ENCODE measurements around the gene RGS13. TPM values are rescaled to one million over a fixed set of nuclear protein-coding genes. Genes with fewer than 3 reads are reported as not detected.

RGS13 gene
- total RNA-seq, 2 experiments from 2014 or later: 0.17 to 0.30 TPM

GRCh38 chr1:192691041-192691440 is 55.1 kb downstream of the RGS13 start:
- Histone ChIP-seq H3K4me3 (ENCODE audit: low read length) (no peak overlapping the region), H3K4me1 (ENCODE audit: insufficient read depth, low read length) (no peaks in the 10 kb centered on the region), H3K9me3 (ENCODE audit: control insufficient read depth in 1 of 2, insufficient read depth in 1 of 2, low read length in 2 of 2) (peaks cover 0 to 6% of the 10 kb centered on the region in 2 experiments), H3K36me3 (ENCODE audit: insufficient read depth, low read length) (no peaks in the 10 kb centered on the region), H3K27ac (ENCODE audit: low read depth in 1 of 2, low read length in 2 of 2) (no peak overlapping the region), H3K27me3 (ENCODE audit: control insufficient read depth in 1 of 2, insufficient read depth in 2 of 2, low read length in 2 of 2) (no peaks in the 10 kb centered on the region)
- intact Hi-C loops (cut with DNase I, micrococcal nuclease): no loop called here
- Mint-ChIP-seq H3K4me3 (no peak overlapping the region), H3K27ac (no peak overlapping the region), H3K4me1 (ENCODE audit: low read depth) (no peaks in the 10 kb centered on the region), H3K9me3 (no peaks in the 10 kb centered on the region), H3K36me3 (ENCODE audit: low read depth) (no peaks in the 10 kb centered on the region), H3K27me3 (peaks cover 15% of the 10 kb centered on the region)
- POLR2A ChIA-PET: no interaction called here
- ATAC-seq (ENCODE audit: poor library complexity) (no peak), DNase-seq (no peak)
- TF ChIP-seq CTCF (IDR thresholded peaks at IDR 0.05): no peak
- CTCF ChIA-PET: no interaction called here

GRCh38 chr1:192696082-192696481 is 60.1 kb downstream of the RGS13 start:
- Histone ChIP-seq H3K36me3 (ENCODE audit: insufficient read depth, low read length) (no peaks in the 10 kb centered on the region), H3K9me3 (ENCODE audit: control insufficient read depth in 1 of 2, insufficient read depth in 1 of 2, low read length in 2 of 2) (no peaks in the 10 kb centered on the region), H3K4me3 (ENCODE audit: low read length) (no peak overlapping the region), H3K27ac (ENCODE audit: low read depth in 1 of 2, low read length in 2 of 2) (no peak overlapping the region), H3K27me3 (ENCODE audit: control insufficient read depth in 1 of 2, insufficient read depth in 2 of 2, low read length in 2 of 2) (no peaks in the 10 kb centered on the region), H3K4me1 (ENCODE audit: insufficient read depth, low read length) (no peaks in the 10 kb centered on the region)
- Mint-ChIP-seq H3K9me3 (no peaks in the 10 kb centered on the region), H3K27me3 (peaks cover 9% of the 10 kb centered on the region), H3K4me1 (ENCODE audit: low read depth) (no peaks in the 10 kb centered on the region), H3K4me3 (no peak overlapping the region), H3K27ac (no peak overlapping the region), H3K36me3 (ENCODE audit: low read depth) (no peaks in the 10 kb centered on the region)
- intact Hi-C loops (cut with DNase I, micrococcal nuclease): no loop called here
- POLR2A ChIA-PET: no interaction called here
- DNase-seq: no peak
- CTCF ChIA-PET: no interaction called here
- ATAC-seq (ENCODE audit: poor library complexity): no peak
- TF ChIP-seq CTCF (IDR thresholded peaks at IDR 0.05): no peak

- CTCF ChIA-PET: no interaction called here
- no peak for TF ChIP-seq CTCF (IDR thresholded peaks at IDR 0.05)
- no peaks in the 10 kb centered on the region for H3K9me3 Mint-ChIP-seq
Observed at GRCh38 chr1:192697771-192698170, 61.8 kb downstream of the RGS13 start.

More at GRCh38 chr1:192697771-192698170, 61.8 kb downstream of the RGS13 start:
- POLR2A ChIA-PET: no interaction called here
- Histone ChIP-seq H3K27ac (ENCODE audit: low read depth in 1 of 2, low read length in 2 of 2) (no peak overlapping the region), H3K4me3 (ENCODE audit: low read length) (no peak overlapping the region), H3K27me3 (ENCODE audit: control insufficient read depth in 1 of 2, insufficient read depth in 2 of 2, low read length in 2 of 2) (no peaks in the 10 kb centered on the region), H3K9me3 (ENCODE audit: control insufficient read depth in 1 of 2, insufficient read depth in 1 of 2, low read length in 2 of 2) (no peaks in the 10 kb centered on the region), H3K36me3 (ENCODE audit: insufficient read depth, low read length) (no peaks in the 10 kb centered on the region), H3K4me1 (ENCODE audit: insufficient read depth, low read length) (peaks cover 3% of the 10 kb centered on the region)
- H3K27ac Mint-ChIP-seq: no peak overlapping the region
- no peak overlapping the region for H3K4me3 Mint-ChIP-seq
- no peaks in the 10 kb centered on the region for H3K4me1 Mint-ChIP-seq (ENCODE audit: low read depth)
- DNase-seq (no peak), ATAC-seq (ENCODE audit: poor library complexity) (no peak)
- H3K27me3 Mint-ChIP-seq: peaks cover 6% of the 10 kb centered on the region
- intact Hi-C loops (cut with DNase I, micrococcal nuclease): no loop called here
- H3K36me3 Mint-ChIP-seq (ENCODE audit: low read depth): no peaks in the 10 kb centered on the region

Measured in CD4-positive, alpha-beta T cell (primary cell).